T-cell (primary cell): ENCODE results near the gene OR4D9. TPM values are rescaled to one million over a fixed set of nuclear protein-coding genes. Genes with fewer than 3 reads are reported as not detected.
"Not testable (repeated sequence)": the region's sequence is repeated elsewhere in the genome, so short reads cannot be mapped to it uniquely, and the experiment has no call there.

Source experiments
- ATAC-seq, 4 experiments: fragments of 200-7000 bp in 3 of 4; fragments of 150-1000 bp in 1 of 4; cut with Tn5 transposase; replicated peaks in 1 of 4; 1 replicate in 3 of 4; 2 replicates in 1 of 4; pipeline ENCODE4 v1.10.0; 2021; ENCODE audit warnings: moderate library complexity in 3 of 4, mild to moderate bottlenecking in 2 of 4, moderate number of reproducible peaks in 1 of 4
- CTCF ChIA-PET, 2 donors: fragments of 300-600 bp; sonication (Branson Sonifier 250); formaldehyde crosslinking; loops; one replicate each; lab custom pipeline; 2022; ENCODE audit warnings: antibody characterized with exemption in 2 of 2; lab: Charles Lee
- POLR2A ChIA-PET, 2 donors: fragments of 300-600 bp; sonication (Branson Sonifier 250); formaldehyde crosslinking; loops; one replicate each; lab custom pipeline; 2022; ENCODE audit warnings: antibody characterized with exemption in 2 of 2; lab: Charles Lee
- DNase-seq, 35 experiments: peaks; one replicate each; pipeline versions ENCODE4 v3.0.0 to v3.0.0-alpha.2; 2013 to 2023
- H3K27ac ChIP-seq: one replicate; pipeline ENCODE4 v1.5.1; 2013; ENCODE audit warnings: low read length
- H3K27me3 ChIP-seq, 2 experiments: replicated peaks in 1 of 2; 1 replicate in 1 of 2; 2 replicates in 1 of 2; pipeline versions ENCODE4 v1.6.1 to v1.7.0; 2013; ENCODE audit warnings: low read length in 1 of 2, mixed read lengths in 1 of 2; ENCODE audit not compliant: control insufficient read depth in 2 of 2, insufficient read depth in 2 of 2; ENCODE audit errors: extremely low read depth in 1 of 2
- H3K36me3 ChIP-seq, 2 donors: 1 replicate in 1 of 2; 2 replicates in 1 of 2; pipeline versions ENCODE4 v1.6.1 to v1.7.0; 2013; ENCODE audit warnings: low read length in 1 of 2; ENCODE audit not compliant: control insufficient read depth in 2 of 2, insufficient read depth in 1 of 2; ENCODE audit errors: extremely low read depth in 1 of 2
- H3K4me1 ChIP-seq, 2 experiments: 1 replicate in 1 of 2; 2 replicates in 1 of 2; pipeline versions ENCODE4 v1.6.1 to v1.7.0; 2013; ENCODE audit warnings: low read length in 2 of 2, mixed read lengths in 1 of 2; ENCODE audit not compliant: insufficient read depth in 2 of 2, control insufficient read depth in 1 of 2; ENCODE audit errors: extremely low read depth in 1 of 2
- H3K4me3 ChIP-seq, 2 donors: 1 replicate in 1 of 2; 2 replicates in 1 of 2; pipeline versions ENCODE4 v1.5.1 to v1.7.0; 2013; ENCODE audit warnings: mild to moderate bottlenecking in 2 of 2, low read length in 1 of 2, moderate library complexity in 1 of 2; ENCODE audit not compliant: control insufficient read depth in 1 of 2; ENCODE audit errors: extremely low read depth in 1 of 2
- H3K9me3 ChIP-seq: 2 replicates; pipeline ENCODE4 v1.7.0; 2013
- H3K27ac Mint-ChIP-seq, 2 donors: one replicate each; pipeline ENCODE4 v1.8.0; 2020 to 2021; ENCODE audit warnings: mild to moderate bottlenecking in 2 of 2, mixed read lengths in 2 of 2
- H3K27me3 Mint-ChIP-seq, 2 donors: one replicate each; pipeline ENCODE4 v1.8.0; 2021 to 2022; ENCODE audit warnings: mixed read lengths in 2 of 2
- H3K36me3 Mint-ChIP-seq: one replicate; pipeline ENCODE4 v1.8.0; 2021; ENCODE audit warnings: mixed read lengths
- H3K4me1 Mint-ChIP-seq, 3 donors: one replicate each; pipeline ENCODE4 v1.8.0; 2020 to 2022; ENCODE audit warnings: mixed read lengths in 3 of 3, mild to moderate bottlenecking in 1 of 3
- H3K4me3 Mint-ChIP-seq, 3 donors: one replicate each; pipeline ENCODE4 v1.8.0; 2020 to 2022; ENCODE audit warnings: mild to moderate bottlenecking in 3 of 3, mixed read lengths in 3 of 3, moderate library complexity in 3 of 3
- H3K9me3 Mint-ChIP-seq, 3 donors: one replicate each; pipeline ENCODE4 v1.8.0; 2020 to 2022; ENCODE audit warnings: mixed read lengths in 3 of 3
- WGBS: methylation state at CpG from one replicate; pipeline ENCODE4 v1.1.5; 2013; ENCODE audit warnings: missing lambda C conversion rate; ENCODE audit not compliant: insufficient coverage; 5-methylcytosine and 5-hydroxymethylcytosine counted together
- total RNA-seq, 35 experiments: library from RNA in 6 of 35; stranded (reverse) in 6 of 35; fragments of 120-200 nt in 1 of 35; gene quantifications; one replicate each; pipeline versions ENCODE4 v1.2.1 to v1.2.4 and lab custom pipeline; 2013 to 2026

The OR4D9 gene
- total RNA-seq, 5 donors from 2014 or later (not counting 1 experiment from before 2014, with no cell fraction given), result not detected

DNA sequence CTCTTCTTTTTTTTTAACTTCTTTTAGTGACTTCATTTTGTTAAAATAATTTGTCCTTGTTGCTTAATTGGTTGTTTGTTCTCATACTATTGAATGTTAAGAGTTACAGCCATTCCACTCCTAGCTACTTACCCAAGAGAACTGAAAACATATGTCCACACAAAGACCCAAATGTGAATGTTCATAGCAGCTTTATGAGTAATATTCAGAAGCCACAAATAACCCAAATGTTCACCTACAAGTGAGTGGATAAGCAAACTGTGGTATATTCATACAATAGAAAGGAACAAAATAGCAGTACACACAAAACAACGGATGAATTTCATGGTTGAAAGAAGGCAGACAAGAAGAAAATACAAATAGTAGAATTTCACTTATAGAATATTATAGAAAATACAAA lies 9.4 kb upstream of the OR4D9 start:
- ATAC-seq (no peak), DNase-seq (no peak)
- Histone ChIP-seq H3K27ac (no peak overlapping the region), H3K4me3 (no peak overlapping the region), H3K4me1 (no peaks in the 10 kb centered on the region), H3K9me3 (no peaks in the 10 kb centered on the region), H3K27me3 (peaks cover 0 to 2% of the 10 kb centered on the region in 2 experiments), H3K36me3 (no peaks in the 10 kb centered on the region)
- Mint-ChIP-seq H3K4me3 (no peak overlapping the region), H3K27ac (no peak overlapping the region), H3K9me3 (no peaks in the 10 kb centered on the region), H3K36me3 (no peaks in the 10 kb centered on the region), H3K4me1 (no peaks in the 10 kb centered on the region), H3K27me3 (peaks cover 7 to 12% of the 10 kb centered on the region in 2 donors)
- CTCF ChIA-PET, result no interaction called here
- no CpG with 5 or more reads among the region's 1 CpG for WGBS
- POLR2A ChIA-PET, result no interaction called here

DNA sequence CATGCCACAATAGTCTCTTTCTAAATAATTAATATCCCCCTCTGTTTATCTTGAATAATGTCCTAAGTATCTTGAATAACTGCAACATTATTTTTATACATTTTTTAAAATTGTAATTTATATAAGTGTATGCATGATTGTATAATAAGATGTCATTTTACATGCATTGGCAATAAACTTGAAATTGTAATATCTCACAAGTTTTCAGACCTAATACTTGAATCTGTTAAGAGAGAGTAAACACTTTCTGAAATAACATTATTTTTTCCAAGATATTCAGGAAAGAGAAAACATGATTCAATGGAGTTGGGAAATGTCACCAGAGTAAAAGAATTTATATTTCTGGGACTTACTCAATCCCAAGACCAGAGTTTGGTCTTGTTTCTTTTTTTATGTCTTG lies 8.1 kb upstream of the OR4D9 start, which contains the start of gene OR4D11:
OR4D11 (plus strand) TSS at position 301 of the 400 bp plus-strand sequence; CDS start at position 301, 0 bp downstream.
- Mint-ChIP-seq H3K27ac (no peak within 1 kb of the TSS), H3K9me3 (no peaks in the 10 kb centered on the region), H3K4me3 (no peak within 1 kb of the TSS), H3K36me3 (no peaks in the 10 kb centered on the region), H3K27me3 (peaks cover 7 to 9% of the 10 kb centered on the region in 2 donors), H3K4me1 (peaks cover 0 to 2% (median 0%) of the 10 kb centered on the region in 3 donors)
- no peaks in the 10 kb centered on the region for H3K36me3 ChIP-seq
- DNase-seq, result no peak
- no peaks in the 10 kb centered on the region for H3K9me3 ChIP-seq
- CTCF ChIA-PET, result interaction anchor here in 1 of 2 donors (0.6 kb wide), 1 partner anchor 347 kb away, joined by 3 read pairs; no protein-coding TSS in a partner anchor
- POLR2A ChIA-PET, result interaction anchor here in 1 of 2 donors (0.6 kb wide), 1 partner anchor 26 kb away, joined by 5 read pairs; no protein-coding TSS in a partner anchor
- ATAC-seq, result no peak
- no peaks in the 10 kb centered on the region for H3K4me1 ChIP-seq
- no peak within 1 kb of the TSS for H3K27ac ChIP-seq
- peaks cover 0 to 2% of the 10 kb centered on the region in 2 experiments for H3K27me3 ChIP-seq
- no peak within 1 kb of the TSS for H3K4me3 ChIP-seq

DNA sequence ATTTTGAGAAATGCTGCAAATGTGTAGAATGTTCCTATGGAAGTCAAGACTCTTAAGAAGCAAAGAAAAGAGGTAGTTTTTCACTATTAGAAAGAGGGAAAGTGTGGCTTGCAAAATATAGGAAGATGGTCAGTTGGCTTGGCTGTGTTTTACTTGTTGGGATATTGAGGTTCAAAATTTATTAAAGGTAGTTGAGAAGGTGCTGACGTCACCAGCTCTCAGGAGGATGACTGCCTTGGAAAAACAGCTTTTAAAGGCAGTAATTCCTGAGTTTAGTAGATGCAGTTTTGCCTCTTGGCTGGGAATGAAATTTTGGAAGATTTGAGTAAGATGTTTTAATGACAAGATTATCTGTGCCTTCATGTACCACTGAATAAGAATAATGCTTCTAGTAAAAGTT lies 336 bp downstream of the OR4D9 start:
- Histone ChIP-seq H3K27me3 (no peaks in the 10 kb centered on the region), H3K36me3 (no peaks in the 10 kb centered on the region), H3K4me3 (no peak overlapping the region), H3K27ac (no peak overlapping the region), H3K4me1 (peaks cover 7 to 18% of the 10 kb centered on the region in 2 experiments), H3K9me3 (no peaks in the 10 kb centered on the region)
- Mint-ChIP-seq H3K4me3 (no peak overlapping the region), H3K27ac (peak overlapping the region; percentile 29 to 37), H3K4me1 (peaks cover 28 to 32% (median 31%) of the 10 kb centered on the region in 3 donors), H3K9me3 (no peaks in the 10 kb centered on the region), H3K27me3 (peaks cover 0 to 9% of the 10 kb centered on the region in 2 donors), H3K36me3 (no peaks in the 10 kb centered on the region)
- POLR2A ChIA-PET, result interaction anchor here in 1 of 2 donors (0.6 to 0.7 kb wide), 2 partner anchors 104 to 923 kb away, joined by 5 to 8 read pairs; no protein-coding TSS in a partner anchor
- CTCF ChIA-PET, result interaction anchor here in 1 of 2 donors (0.6 kb wide), 1 partner anchor 37 kb away, joined by 3 read pairs; no protein-coding TSS in a partner anchor
- WGBS, result 57% methylated on average over 1 of the region's 1 CpG
- DNase-seq (no peak), ATAC-seq (no peak)

DNA sequence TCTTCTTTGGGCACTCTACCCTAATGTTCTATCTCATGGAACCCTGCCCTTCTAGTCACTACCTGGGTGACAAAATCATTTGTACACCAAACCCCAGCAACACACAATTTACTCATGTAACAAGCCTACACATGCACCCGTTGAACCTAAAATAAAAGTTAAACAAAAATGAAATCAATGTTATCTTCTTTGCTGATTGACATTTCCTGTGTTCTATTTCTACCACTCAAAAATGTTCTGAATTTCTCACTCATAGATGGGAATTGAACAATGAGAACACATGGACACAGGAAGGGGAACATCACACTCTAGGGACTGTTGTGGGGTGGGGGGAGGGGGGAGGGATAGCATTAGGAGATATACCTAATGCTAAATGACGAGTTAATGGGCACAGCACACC lies 8.8 kb downstream of the OR4D9 start:
- H3K27me3 ChIP-seq, H3K4me1 ChIP-seq, H3K27ac Mint-ChIP-seq, H3K36me3 ChIP-seq, POLR2A ChIA-PET, H3K9me3 ChIP-seq, H3K4me3 Mint-ChIP-seq, H3K27ac ChIP-seq, DNase-seq, ATAC-seq, H3K36me3 Mint-ChIP-seq, H3K4me3 ChIP-seq, H3K4me1 Mint-ChIP-seq, H3K27me3 Mint-ChIP-seq, H3K9me3 Mint-ChIP-seq, CTCF ChIA-PET: not testable (repeated sequence)
- 67% methylated on average over 1 of the region's 2 CpGs for WGBS

DNA sequence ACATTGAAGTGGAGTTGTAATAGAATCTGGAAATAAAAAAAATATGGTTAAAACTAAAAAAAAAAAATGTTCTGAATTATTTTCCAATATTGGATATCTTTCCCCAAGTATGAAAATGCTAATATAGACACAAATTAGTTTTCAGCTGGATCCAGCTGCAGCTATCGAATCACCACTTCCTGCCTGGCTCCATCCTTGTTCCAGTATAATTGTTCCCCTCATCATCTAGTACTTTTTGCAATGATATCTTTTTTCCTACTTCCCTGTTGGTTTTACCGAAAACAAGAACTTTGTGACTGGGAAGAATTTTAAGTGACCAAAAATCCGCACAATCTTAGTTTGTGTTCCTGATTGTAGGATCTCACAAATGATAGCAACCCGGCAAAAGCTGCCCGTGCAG lies 9.4 kb downstream of the OR4D9 start:
- Mint-ChIP-seq H3K4me1 (no peaks in the 10 kb centered on the region), H3K27me3 (peaks cover 7 to 12% of the 10 kb centered on the region in 2 donors), H3K36me3 (no peaks in the 10 kb centered on the region), H3K9me3 (no peaks in the 10 kb centered on the region), H3K4me3 (no peak overlapping the region), H3K27ac (no peak overlapping the region)
- no peaks in the 10 kb centered on the region for H3K9me3 ChIP-seq
- CTCF ChIA-PET, result no interaction called here
- ATAC-seq (no peak), DNase-seq (no peak)
- POLR2A ChIA-PET, result no interaction called here
- H3K27me3 ChIP-seq, result peaks cover 0 to 5% of the 10 kb centered on the region in 2 experiments
- no peak overlapping the region for H3K27ac ChIP-seq
- WGBS, result 100% methylated on average over 4 of the region's 5 CpGs
- H3K36me3 ChIP-seq, result no peaks in the 10 kb centered on the region
- no peak overlapping the region for H3K4me3 ChIP-seq
- no peaks in the 10 kb centered on the region for H3K4me1 ChIP-seq

DNA sequence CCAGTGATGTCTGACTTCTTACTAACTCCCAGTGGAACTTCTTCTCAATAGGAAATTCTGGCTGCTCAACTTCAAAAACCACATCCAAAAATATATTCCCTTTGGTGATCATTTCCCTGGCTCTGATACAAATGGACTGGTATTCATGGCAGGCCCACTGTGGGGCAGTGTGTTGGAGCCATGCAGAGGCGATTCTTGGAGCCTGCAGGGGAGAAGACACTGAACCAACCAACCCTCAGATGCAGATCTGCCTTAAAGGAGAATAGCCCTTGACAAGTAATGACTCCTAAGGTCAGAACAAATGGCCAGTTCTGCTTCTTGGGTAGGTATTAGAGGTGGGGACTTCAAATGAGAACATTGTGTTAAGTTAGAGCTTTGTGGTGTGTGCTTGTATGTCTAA lies 12.2 kb downstream of the OR4D9 start:
- H3K9me3 ChIP-seq, result no peaks in the 10 kb centered on the region
- H3K27ac ChIP-seq, result no peak overlapping the region
- WGBS, result 50% methylated on average over 1 of the region's 1 CpG
- CTCF ChIA-PET, result no interaction called here
- DNase-seq, result no peak
- H3K27me3 ChIP-seq, result peaks cover 0 to 5% of the 10 kb centered on the region in 2 experiments
- no peak for ATAC-seq
- no peaks in the 10 kb centered on the region for H3K4me1 ChIP-seq
- H3K4me3 ChIP-seq, result no peak overlapping the region
- H3K27ac Mint-ChIP-seq, result no peak overlapping the region
- no peaks in the 10 kb centered on the region for H3K4me1 Mint-ChIP-seq
- H3K9me3 Mint-ChIP-seq, result no peaks in the 10 kb centered on the region
- no peaks in the 10 kb centered on the region for H3K36me3 ChIP-seq
- peaks cover 7 to 12% of the 10 kb centered on the region in 2 donors for H3K27me3 Mint-ChIP-seq
- POLR2A ChIA-PET, result no interaction called here
- H3K36me3 Mint-ChIP-seq, result no peaks in the 10 kb centered on the region
- no peak overlapping the region for H3K4me3 Mint-ChIP-seq
